Liver (tissue), 3 donors: ENCODE measurements around the gene BOLA1.

Experiments used
- CTCF ChIP-seq: fragments of 150-350 bp; IDR thresholded peaks from 2 replicates; pipeline ENCODE4 v1.5.1; 2017; ENCODE audit warnings: improper control_type of control experiment, low read depth, low read length; ENCODE audit not compliant: missing input control
- NR2F2 ChIP-seq: IDR thresholded peaks from 2 replicates; pipeline ENCODE4 v1.6.1; 2016; ENCODE audit warnings: antibody characterized with exemption
- donor health status: healthy.
- donor health status: healthy.

- TF ChIP-seq NR2F2 (no peak), CTCF (no peak)
Observed at GRCh38 chr1:149942207-149942606, 42.8 kb downstream of the BOLA1 start.
